NCI-H524 (cell line): ENCODE results near the gene SMCO4.
"Not testable (repeated sequence)": the region's sequence is repeated elsewhere in the genome, so short reads cannot be mapped to it uniquely, and the experiment has no call there.

ENCODE experiments used
- DNase-seq, 2 experiments: peaks; one replicate each; lab custom pipeline; 2025; lab: John Stamatoyannopoulos, UW

Gene SMCO4

GRCh38 chr11:93476796-93477195 lies 66.4 kb downstream of the SMCO4 start:
- DNase-seq = no peak

GRCh38 chr11:93474123-93474522 lies 69.1 kb downstream of the SMCO4 start:
- no peak for DNase-seq

DNA sequence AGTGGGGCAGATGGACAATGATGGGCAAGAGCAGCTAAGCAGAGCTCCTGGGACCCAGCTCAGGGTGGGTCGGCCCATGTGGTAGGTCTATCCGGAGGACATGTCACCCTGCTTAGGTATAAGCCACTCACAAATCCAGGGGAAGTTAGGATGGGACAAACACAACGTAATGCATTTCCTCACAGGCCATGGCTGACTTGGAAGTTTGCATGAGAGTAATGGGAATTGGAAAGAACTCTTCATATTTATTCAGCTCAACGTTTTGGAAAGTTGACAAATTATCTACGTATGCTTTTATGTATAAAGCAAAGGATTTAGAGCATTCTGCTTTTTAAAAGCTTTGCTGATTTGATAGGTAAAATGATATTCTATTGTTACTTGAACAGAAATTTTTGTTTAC lies 74.9 kb downstream of the SMCO4 start:
- DNase-seq = no peak

- no peak for DNase-seq
Measured at GRCh38 chr11:93467054-93467453, 76.1 kb downstream of the SMCO4 start.

DNA sequence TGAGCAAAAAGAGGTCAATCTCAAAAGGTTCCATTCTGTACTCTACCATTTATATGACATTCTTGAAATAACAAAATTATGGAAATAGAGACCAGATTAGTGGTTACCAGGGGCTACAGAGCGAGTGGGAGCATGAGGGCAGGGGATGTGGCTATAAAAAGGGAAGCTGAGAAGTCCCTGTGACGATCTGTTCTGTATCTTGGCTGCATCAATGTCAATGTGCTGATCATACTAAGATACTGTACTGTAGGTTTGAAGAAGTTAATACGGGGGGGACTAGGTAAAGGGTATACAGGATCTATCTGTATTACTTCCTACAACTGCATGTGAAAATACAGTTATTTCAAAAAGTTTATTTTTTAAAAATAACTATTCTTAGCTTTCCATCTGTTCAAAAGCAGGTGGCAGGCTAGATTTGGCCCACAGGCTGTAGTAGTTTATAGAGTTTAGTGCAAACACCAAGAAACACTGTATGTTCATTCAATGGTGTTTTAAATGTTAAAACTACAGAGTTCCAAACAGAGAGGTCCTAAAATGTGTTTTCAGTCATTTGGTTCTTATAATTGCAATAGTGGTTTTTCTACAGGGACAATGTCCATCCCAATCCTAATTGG lies 78.2 kb downstream of the SMCO4 start:
- no peak for DNase-seq

DNA sequence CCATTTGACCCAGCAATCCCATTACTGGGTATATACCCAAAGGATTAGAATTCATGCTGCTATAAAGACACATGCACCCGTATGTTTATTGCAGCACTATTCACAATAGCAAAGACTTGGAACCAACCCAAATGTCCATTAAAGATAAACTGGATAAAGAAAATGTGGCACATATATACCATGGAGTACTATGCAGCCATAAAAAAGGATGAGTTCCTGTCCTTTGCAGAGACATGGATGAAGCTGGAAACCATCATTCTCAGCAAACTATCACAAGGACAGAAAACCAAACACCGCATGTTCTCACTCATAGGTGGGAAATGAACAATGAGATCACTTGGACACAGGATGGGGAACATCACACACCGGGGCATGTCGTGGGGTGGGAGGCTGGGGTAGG lies 79.5 kb downstream of the SMCO4 start:
- DNase-seq = not testable (repeated sequence)

DNA sequence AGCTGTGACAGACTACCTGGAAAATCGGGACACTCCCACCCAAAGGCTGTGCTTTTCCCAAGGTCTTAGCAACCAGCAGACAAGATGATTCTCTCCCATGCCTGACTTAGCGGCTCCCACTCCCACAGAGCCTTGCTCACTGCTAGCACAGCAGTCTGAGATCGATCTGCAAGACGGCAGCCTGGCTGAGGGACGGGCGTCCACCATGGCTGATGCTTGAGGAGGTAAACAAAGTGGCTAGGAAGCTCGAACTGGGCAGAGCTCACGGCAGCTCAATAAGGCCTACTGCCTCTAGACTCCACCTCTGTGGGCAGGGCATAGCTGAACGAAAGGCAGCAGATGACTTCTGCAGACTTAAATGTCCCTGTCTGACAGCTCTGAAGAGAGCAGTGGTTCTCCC lies 84.9 kb downstream of the SMCO4 start:
- no peak for DNase-seq

DNA sequence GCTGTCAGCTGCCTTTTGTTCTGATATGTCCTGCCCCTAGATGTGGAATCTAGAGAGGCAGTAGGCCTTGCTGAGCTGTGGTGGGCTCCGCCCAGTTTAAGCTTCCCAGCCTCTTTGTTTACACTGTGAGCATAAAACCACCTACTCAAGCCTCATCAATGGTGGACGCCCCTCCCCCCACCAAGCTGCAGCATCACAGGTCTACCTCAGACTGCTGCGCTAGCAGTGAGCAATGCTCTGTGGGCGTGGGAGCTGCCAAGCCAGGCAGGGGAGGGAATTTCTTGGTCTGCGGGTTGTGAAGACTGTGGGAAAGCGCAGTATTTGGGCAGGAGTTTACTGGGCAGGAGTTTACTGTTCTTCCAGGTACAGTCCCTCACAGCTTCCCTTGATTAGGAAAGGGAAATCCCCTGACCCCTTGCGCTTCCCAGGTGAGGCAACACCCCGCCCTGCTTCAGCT lies 98.5 kb downstream of the SMCO4 start:
- DNase-seq = no peak

DNA sequence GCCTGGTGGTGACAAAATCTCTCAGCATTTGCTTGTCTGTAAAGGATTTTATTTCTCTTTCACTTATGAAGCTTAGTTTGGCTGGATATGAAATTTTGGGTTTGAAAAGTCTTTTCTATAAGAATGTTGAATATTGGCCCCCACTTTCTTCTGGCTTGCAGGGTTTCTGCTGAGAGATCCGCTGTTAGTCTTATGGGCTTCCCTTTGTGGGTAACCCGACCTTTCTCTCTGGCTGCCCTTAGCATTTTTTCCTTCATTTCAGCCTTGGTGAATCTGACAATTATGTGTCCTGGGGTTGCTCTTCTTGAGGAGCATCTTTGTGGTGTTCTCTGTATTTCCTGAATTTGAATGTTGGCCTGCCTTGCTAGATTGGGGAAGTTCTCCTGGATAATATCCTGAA lies 100.0 kb downstream of the SMCO4 start:
- not testable (repeated sequence) for DNase-seq

- no peak for DNase-seq
Measured at GRCh38 chr11:93432247-93432646, 110.9 kb downstream of the SMCO4 start.
